A673 (cell line): Measurements from ENCODE around the gene ZBTB20.

Source experiments
- EZH2 ChIP-seq: fragments of 200-600 bp; sonication (generic); IDR thresholded peaks from 2 replicates; pipeline ENCODE4 v1.6.1; 2017; ENCODE audit warnings: borderline replicate concordance, low read depth, mild to moderate bottlenecking, mixed read lengths, antibody characterized with exemption, low read length; ENCODE audit not compliant: poor library complexity, severe bottlenecking
- TF ChIP-seq, protein P1 (sequence below): fragments of 300-800, 200-600 bp; sonication (generic); conservative IDR thresholded peaks from 2 replicates; pipeline ENCODE4 v1.5.1; 2017; ENCODE audit warnings: low read depth, mild to moderate bottlenecking, antibody characterized with exemption, low read length, moderate library complexity, mixed read lengths

DNA sequence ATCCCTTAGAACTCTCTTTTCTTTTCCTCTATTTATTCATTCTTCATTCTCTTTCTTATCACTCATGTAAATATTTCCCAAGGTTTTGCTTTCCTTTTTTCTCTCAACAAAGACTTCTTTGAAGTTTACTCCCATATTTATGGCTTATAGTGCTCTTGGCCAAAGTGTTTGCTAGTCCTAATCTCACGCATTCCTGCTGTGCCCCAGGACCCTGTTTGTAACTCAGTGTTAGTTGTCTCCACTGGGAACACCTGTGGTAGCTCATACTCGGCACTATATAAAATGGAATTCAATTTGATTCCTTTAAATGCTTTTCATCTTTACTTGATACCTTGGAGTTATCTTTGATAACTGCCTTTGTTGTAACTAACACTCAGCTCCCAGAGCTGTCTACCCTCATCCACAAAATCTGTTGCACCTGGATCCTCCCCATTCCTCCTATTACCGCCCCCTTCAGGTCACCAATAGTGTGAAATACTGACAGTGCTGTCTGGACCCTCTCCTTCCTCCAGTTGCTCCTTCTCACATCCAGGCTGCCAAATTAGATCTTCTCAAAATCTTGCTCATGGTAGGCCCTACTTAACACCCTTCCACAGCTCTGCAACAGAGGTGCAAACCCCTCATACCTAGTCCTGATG lies 776.4 kb downstream of the ZBTB20 start:
- TF ChIP-seq, protein P1, sequence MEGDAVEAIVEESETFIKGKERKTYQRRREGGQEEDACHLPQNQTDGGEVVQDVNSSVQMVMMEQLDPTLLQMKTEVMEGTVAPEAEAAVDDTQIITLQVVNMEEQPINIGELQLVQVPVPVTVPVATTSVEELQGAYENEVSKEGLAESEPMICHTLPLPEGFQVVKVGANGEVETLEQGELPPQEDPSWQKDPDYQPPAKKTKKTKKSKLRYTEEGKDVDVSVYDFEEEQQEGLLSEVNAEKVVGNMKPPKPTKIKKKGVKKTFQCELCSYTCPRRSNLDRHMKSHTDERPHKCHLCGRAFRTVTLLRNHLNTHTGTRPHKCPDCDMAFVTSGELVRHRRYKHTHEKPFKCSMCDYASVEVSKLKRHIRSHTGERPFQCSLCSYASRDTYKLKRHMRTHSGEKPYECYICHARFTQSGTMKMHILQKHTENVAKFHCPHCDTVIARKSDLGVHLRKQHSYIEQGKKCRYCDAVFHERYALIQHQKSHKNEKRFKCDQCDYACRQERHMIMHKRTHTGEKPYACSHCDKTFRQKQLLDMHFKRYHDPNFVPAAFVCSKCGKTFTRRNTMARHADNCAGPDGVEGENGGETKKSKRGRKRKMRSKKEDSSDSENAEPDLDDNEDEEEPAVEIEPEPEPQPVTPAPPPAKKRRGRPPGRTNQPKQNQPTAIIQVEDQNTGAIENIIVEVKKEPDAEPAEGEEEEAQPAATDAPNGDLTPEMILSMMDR = peak; percentile 39
- TF ChIP-seq EZH2 = no peak
